Measurements from ENCODE around the gene NID1.
A peak's percentile ranks its signal among the peaks of the same experiment; 100 is the strongest.

Gene NID1

GRCh38 chr1:236110137-236110536, 45.2 kb upstream of the NID1 start:
- TF ChIP-seq CTCF (IDR thresholded peaks at IDR 0.05; ENCODE audit: low read length, missing control alignments), result no peak
- H3K4me3 ChIP-seq (replicated peaks; ENCODE audit: low read depth, low read length), result no peak overlapping the region
- DNase-seq (ENCODE audit: low read depth), result no peak

- DNase-seq (ENCODE audit: low read depth), result peak; percentile 21
- no peak overlapping the region for H3K4me3 ChIP-seq (replicated peaks; ENCODE audit: low read depth, low read length)
- no peak for TF ChIP-seq CTCF (IDR thresholded peaks at IDR 0.05; ENCODE audit: low read length, missing control alignments)
These were observed 43.2 kb upstream of the NID1 start for GRCh38 chr1:236108027-236108648.

GRCh38 chr1:236107121-236107907, 42.4 kb upstream of the NID1 start:
- DNase-seq (ENCODE audit: low read depth), result no peak
- no peak for TF ChIP-seq CTCF (IDR thresholded peaks at IDR 0.05; ENCODE audit: low read length, missing control alignments)
- H3K4me3 ChIP-seq (replicated peaks; ENCODE audit: low read depth, low read length), result no peak overlapping the region

GRCh38 chr1:236103646-236104218, 38.8 kb upstream of the NID1 start:
- peak; percentile 75 for DNase-seq (ENCODE audit: low read depth)
- TF ChIP-seq CTCF (IDR thresholded peaks at IDR 0.05; ENCODE audit: low read length, missing control alignments), result peak; percentile 71
- H3K4me3 ChIP-seq (replicated peaks; ENCODE audit: low read depth, low read length), result no peak overlapping the region

GRCh38 chr1:236103059-236103458, 38.2 kb upstream of the NID1 start:
- H3K4me3 ChIP-seq (replicated peaks; ENCODE audit: low read depth, low read length), result no peak overlapping the region
- DNase-seq (ENCODE audit: low read depth), result no peak
- TF ChIP-seq CTCF (IDR thresholded peaks at IDR 0.05; ENCODE audit: low read length, missing control alignments), result no peak

- no peak for DNase-seq (ENCODE audit: low read depth)
- no peak for TF ChIP-seq CTCF (IDR thresholded peaks at IDR 0.05; ENCODE audit: low read length, missing control alignments)
- no peak overlapping the region for H3K4me3 ChIP-seq (replicated peaks; ENCODE audit: low read depth, low read length)
These were observed 37.7 kb upstream of the NID1 start for GRCh38 chr1:236102611-236103010.

All from fibroblast of pulmonary artery (primary cell).